GM15510 (cell line): ENCODE data around the gene GPC6.

Experiments used
- POLR2A ChIP-seq: IDR thresholded peaks from 3 replicates; pipeline ENCODE4 v1.6.1; 2011; ENCODE audit warnings: borderline replicate concordance; ENCODE audit not compliant: insufficient read length; ENCODE audit errors: extremely low read depth

GPC6 gene

DNA sequence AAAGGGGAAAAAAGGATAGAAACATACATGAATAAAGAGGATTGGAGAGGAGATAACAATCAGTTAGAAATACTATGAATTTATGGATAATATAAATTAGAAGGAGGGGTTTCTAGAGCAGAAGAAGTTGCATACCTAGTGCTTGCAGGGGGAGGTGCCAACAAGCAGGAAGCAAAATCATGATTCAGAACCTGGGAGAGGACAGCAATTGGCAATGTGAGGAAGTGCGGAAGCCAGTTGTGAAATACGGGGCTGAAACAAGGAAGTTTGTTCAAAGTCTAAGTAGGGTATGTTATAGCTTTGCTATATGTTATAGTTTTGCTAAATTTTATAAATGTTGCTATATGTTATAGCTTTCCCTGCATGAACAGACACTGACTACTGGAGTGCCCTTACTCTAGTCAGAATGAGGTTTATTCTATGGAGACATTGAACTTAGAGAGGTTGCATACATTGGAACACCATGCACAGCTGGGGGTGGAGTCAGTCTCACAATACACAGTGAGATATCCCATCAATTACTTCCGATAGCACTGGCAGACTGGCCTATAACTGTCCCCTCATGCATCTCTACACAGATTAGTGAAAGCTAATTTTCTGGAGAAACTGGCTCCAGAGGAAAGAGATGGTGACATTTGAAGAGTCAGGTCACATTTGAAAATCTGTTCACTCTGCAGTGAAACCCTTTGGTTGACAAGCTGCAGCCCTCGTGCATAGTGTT is 92.1 kb downstream of the GPC6 start:
- no peak for TF ChIP-seq POLR2A

DNA sequence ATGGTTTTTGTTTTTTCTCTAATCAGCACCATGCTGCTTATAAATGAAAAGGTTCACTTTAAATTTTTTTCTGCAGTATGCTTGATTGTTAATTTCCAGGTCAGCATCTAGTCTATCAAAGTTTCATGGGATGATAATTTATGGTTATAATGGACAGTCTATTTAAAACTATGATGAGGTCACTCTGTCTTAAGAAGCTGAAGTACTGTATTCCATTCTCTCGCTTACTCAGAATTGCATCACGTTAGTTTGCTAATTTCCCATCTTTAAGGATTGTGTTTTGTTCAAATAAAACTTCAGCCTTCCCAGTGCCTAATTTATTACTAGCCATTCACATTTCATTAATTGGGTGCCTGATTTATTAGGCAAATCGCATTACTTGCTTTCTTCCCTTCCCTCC is 94.3 kb downstream of the GPC6 start:
- no peak for TF ChIP-seq POLR2A

DNA sequence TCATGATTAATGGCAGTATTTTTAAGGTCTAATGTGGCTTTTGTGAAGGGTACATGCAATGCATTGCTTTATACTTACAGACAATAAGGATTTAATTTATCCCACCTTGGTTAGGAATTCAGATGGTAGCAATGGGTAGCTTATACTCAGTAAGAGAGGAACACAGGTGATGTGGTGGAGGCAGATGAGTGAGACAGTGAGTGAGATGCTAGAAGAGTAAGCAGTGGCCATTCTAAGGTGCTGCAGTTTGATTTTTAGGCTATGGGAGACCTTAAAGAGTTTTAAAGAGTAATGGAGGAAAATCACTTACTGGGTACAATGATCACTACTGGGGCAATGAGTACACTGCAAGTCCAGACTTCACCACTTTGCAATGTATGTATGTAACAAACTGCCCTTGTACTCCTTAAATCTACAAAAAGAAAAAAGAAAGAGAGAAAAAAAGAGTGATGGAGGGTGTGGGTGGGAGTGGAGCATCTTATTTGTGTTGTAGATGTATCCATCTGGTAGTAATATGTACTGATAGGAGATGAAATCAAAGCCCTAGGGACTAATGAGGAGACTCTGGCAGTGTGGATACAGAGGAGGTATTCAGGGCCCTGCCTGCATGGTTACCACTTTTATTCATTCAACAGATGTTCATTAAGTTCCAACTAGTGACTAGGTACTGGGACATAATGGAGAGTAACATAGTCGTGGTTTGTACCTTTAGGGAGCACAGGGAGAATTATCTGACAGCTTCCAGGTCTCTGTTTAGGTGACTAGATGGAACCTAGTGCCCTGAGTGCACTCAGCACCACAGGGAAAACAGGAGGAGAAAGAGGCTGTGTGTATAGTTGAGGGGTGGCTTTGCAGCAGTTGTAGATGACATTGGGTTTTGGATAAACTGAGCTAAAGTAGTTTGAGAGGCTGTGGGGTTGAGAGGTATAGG is 99.0 kb downstream of the GPC6 start:
- TF ChIP-seq POLR2A: no peak

DNA sequence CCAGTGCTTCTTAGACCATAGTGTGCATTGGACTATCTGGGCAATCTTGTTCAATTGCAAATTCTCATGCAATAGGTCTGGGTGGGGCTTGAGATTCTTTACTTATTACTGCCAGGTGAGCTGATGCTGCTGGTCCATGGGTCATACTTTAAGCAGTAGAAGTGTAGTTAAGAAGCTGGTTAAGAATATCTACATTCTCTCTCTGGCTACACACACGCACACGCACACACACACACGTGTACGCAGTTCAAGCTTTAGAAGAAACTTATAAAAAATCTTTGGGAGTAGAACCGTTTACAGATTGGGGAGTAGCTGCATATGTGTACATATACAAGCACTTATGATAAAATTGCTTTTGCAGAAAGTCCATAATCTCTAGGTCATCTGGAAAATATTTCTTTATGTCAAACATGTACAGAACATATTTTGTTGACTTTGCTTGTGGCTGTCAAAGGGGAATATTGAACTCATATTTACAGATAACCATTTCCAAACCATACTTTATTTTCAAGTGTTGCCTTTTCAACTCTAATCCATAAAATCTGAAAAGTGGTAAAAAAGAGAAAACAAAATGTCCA is 99.7 kb downstream of the GPC6 start:
- TF ChIP-seq POLR2A: no peak

DNA sequence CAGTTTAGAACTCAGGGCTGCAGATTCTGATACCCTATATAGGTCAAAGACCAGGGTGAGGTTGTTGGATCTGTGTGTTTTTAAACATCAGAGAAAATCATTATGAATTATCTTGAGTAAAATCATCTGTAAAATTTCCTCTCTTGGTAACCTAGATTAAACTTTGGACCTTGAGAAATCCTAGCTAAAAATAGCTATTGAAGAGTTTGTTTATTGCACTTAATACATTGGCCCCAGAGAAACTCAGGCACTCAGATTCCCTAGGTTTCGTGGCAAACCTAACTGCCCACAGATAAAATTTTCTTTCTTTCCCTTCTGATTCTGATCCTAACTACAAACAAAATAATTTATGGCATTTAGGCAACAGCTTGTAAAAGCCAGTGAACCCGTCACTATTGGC is 102.3 kb downstream of the GPC6 start:
- TF ChIP-seq POLR2A: no peak

DNA sequence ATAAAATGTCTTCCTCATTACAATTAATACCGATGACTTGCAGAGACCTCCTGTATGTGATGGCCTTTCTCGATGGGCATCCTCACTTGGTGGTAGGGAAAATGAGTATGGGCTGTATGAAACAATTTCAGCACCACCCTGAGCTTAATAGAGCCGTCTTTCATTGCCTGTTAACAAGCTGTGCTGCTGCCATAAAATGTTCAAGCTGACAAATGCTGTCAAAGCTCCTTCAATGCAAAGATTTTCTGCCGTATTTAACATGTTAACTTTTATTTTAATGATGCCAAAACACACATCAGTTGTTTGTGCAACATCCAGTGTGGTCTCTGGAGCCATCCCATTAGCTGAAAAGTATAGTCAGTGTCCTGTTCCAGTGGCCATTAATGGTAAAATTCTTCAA is 110.1 kb downstream of the GPC6 start:
- TF ChIP-seq POLR2A: no peak

DNA sequence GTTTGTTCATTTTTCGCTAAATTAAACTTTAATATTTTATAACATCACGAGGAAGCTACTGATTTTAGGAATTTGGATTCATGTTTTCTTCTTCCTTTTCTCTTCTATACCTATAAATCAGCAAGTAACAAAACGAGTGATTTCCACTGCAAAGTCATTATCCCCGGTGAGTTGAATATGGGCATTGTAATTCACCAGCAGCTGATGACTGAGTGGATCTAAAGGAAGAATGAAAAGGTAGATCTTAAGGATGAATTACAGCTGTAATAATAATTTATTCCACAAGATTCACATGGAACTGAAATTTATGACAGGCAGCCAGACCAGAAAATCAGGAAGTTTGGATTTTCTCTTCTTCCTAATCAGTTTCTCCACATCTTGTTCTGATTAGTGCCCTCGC is 111.4 kb downstream of the GPC6 start:
- TF ChIP-seq POLR2A: no peak

DNA sequence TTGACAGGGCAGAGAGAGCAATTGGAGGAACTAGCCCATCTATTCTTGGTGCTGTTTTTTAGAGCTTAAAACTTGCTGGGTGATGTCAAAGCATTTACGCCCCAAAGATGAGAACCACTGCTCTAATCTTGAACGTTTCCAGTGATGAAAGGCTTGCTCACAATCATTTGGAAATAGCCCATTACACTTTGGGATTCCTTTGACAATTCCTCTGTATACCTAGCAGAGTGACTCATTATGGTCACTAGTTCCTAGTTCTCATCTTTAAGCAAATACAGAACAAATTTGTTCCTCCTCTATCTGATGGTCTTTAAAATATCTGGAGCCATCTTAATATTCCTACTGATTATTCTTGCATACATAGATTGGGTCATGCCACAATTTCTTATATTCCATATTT is 112.3 kb downstream of the GPC6 start:
- no peak for TF ChIP-seq POLR2A

DNA sequence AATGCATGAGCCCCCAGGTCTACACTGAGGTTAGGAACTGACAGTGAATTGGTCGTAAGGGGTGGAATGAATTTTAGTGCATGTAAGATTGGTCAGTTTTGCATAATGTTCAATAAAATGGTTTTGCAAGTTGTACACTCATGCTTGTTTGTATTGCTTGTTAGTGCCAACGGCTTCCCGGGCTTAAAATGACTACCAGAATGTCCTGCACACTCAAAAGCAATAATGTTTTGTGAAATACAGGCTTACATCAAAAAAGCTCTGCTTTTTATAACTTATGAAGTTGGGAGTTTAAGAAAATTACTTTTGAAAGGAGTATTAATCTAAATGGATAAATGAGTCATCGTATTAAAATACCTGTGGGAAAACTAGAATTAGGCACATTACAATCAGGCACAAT is 112.9 kb downstream of the GPC6 start:
- TF ChIP-seq POLR2A: no peak

DNA sequence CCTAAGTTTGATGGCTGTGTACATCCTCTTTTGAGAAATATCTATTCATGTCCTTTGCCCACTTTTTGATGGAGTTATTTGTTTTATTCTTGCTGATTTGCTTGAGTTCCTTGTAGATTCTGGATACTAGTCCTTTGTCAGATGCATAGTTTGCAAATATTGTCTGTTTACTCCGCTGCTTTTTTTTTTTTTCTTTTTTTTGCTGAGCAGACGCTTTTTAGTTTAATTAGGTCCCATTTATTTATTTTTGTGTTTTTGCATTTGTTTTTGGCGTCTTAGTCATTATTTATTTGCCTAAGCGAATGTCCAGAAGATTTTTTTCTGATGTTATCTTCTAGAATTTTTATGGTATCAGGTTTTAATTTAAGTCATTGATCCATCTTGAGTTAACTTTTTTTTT is 114.9 kb downstream of the GPC6 start:
- no peak for TF ChIP-seq POLR2A

DNA sequence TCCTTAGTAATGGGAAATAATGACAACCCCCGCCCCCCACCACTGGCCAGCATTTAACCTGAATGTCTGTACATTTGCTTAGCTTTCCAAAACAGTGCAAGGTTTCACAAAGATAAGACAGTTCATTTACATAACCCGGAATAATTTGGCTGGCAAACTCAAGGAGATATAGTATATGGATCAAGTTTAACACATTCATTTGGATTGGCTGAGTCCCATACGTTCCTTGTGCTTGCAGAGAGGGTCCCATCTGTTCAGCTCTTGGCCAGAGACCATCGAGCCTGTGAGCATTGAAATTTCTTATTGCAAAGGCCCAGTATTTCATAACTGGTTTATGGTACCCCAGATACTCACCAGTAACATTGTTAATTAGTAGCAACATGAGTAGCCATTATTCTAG is 116.5 kb downstream of the GPC6 start:
- no peak for TF ChIP-seq POLR2A

DNA sequence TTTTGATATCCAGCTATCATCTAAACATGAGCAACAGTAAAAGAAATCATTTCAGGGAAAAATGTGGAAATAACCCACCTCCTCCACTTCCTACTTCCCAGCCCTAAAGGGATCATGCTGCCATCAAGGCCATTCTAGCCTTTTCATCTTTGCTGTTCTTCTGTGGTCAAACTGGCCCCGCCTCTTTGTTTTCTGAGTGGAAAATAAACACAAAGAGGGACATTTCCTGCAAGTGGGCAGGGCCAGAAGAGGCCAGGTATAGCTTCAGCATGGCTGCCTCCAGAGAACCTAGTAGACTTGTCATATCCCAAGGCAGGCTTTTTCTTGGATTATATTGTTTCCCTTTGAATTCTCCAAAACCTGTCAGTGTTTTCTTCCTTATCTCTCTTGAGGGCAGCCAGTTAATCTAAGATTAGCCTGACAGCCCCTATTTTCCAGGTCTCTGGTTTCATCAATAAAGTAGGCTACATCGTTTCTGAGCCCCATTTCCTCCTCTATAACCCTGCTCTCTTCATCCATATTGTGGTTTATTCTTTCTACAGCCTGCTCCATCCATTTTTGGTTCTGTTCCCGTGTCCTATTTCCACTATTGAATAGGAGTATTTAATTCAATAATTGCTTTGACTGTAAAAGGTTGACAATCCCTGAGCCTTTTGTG is 117.6 kb downstream of the GPC6 start:
- no peak for TF ChIP-seq POLR2A

DNA sequence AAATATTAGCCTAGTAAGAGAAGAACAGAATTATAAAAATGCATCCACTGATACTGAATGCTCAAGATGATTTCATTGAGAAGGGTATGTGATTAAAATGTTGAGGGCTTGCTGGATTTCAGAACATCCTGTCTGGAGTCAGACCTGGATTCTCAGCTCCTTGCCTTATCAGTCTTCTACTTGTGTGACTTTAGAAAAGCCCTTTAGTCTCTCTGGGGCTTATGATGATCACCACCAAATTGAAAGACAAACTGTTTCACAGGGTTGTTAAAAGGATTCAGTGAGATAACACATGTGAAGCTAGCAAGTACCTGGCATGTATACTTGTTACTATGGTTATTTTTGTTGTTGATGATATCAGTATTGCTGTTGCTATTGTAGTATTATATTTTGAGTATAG is 118.4 kb downstream of the GPC6 start:
- TF ChIP-seq POLR2A: no peak

DNA sequence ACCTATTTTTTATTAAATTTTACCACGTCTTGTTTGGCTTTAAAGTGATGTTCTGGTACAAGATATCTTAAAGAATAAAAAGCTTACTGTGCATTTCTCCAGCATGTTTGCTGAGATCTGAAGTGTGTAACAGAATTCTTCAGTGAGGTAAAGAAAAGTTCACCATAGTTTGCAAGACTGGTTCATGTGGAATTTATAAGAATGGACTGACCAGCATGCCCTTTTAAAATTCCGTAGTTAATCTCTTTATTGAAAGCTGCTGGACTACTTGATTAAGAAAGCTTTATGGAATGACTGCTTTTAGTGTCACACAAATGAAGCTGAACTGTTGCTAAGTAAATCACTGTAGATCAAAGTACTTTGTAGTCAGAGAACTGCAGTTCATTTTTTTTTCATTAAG is 119.2 kb downstream of the GPC6 start:
- TF ChIP-seq POLR2A: no peak

DNA sequence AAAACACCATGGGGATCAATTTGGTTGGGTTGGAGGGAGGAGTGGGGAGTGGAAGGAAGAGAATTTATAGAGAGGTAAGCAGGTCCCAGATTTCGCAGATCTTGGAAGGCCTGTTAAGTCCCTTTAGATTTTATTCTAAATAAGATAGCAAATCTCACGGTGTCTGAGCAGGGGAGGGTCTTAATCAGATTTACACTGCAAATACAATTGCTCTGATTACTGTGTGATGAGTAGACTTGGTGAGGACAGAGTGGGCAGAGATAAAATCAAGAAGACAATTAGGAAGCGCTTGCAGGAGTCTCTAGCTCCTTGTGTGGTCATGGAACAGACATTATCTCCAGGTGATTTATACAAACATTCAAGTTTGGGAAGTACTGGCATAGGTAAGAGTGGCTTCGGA is 126.0 kb downstream of the GPC6 start:
- TF ChIP-seq POLR2A: no peak

DNA sequence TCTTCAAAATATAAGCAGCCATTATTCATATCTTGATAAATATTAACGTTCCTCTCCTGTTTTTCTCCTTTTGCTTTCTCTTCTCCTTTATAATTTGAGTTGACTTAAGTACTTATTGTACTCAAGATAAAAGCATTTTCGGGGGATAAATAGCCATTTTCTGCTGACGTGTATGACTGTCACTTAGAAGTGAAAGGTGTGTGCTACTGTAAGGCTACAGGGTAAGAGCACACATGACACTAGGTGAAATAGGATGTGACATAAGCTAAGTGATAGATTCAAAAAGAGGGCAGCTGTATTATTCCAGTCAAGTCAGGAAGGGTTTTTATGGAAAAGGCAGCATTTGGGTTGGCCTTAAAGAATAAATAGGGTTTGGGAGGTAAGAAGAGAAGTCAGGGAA is 128.5 kb downstream of the GPC6 start:
- no peak for TF ChIP-seq POLR2A

DNA sequence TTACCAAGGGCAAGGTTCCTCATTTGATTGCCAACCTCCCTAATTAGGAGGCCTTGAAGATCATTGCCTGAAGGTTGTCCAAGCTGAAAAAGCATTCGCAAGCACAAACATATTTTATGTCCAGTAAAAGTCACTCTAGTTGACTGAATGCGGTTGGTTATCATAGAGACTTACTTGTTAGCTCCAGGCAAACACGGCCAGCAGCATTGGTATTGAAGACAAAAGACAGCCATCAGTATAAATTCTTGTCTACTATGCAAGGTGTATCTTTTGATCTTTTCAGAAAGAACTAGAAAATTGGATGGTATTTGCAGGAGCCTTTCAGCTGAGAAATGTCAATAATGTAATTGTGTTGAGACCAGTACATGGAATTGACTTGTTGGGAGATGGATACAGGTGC is 129.9 kb downstream of the GPC6 start:
- TF ChIP-seq POLR2A: no peak
